Retina (tissue), 1 donor: ENCODE measurements around the gene CDK17.

Experiments used
- DNase-seq: peaks from one replicate; pipeline ENCODE4 v3.0.0-alpha.2; 2016

Gene CDK17

DNA sequence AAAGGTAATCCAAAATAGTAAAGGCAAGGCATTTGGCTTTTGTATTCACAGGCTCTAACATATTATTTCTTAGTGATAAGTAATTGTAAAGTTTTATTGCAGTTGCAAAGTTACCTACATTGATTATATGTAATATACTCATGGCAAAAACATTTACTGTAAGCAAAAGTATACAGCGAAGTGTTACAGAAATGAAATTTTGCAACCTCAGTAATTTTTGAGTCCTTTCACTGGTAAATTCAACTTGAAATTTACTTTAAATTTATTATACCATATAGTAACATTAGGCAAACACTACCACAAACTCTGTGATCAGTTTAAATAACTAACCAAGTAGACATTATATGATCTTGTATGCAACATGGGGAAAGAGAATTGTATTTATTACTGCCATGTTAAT is 89.0 kb downstream of the CDK17 start:
- no peak for DNase-seq

DNA sequence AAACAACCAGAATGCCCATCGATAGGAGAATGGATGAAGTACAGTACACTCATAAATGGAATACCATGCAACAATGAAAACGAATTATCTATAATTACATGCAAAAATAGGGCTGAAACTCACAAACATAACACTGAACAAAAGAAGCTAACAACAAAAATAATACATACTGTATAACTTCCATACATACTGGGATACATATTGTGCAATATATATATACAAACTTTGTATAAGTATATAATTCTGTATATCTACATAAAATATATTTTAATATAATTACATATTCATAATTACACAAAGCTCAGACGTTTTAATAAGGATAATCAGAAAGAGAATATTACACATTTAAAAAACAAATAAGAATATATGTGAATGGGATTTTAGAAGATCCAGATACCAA is 90.2 kb downstream of the CDK17 start:
- no peak for DNase-seq

DNA sequence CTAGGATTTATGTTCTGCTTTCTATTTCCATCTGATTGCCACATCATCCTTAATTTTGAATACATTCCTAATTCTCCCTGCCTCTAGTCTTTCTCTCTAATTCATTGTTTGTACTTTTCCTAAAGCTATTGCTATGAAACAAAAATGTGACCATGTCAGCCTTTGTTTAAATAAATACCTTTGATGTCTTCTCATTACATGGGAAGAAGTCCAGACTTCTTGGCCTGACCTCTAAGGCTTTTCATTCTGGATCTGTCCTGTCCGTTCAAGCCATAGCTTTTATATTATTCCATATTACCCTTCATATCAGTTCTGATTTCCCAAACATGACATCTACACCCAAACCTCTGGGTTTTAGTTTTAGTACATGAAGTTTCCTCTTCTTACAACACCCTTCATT is 91.4 kb downstream of the CDK17 start:
- no peak for DNase-seq

DNA sequence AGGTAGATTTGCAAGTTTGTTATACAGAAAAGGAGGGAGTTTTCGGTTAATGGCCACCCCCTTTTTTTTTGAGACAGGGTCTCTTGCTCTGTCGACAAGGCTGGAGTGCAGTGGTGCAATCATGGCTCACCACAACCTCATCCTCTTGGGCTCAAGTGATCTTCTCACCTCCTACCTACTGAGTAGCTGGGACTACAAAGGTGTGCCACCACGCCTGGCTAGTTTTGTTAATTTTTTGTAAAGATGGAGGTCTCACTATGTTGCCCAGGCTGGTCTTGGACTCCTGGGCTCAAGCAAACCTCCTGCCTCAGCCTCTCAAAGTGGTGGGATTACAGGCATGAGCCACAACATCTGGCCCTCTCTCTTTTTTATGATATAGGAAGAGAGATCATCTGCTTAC is 94.6 kb downstream of the CDK17 start:
- DNase-seq = no peak

DNA sequence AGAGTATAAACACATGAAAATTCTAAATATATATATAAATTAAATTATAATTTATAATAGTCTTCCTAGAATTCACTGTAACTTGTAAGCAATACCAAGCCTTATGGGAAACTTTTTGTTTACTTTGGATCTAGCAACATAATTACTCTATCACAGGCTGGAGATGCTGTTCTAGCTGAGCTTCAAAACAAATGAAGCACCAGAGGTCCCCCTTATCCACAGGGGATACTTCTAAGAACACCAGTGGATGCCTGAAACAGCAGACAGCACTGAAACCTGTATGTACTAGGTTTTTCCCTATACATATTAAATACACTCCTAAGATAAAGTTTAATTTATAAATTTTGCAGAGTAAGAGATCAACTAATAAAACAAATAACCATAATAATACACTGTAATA is 96.6 kb downstream of the CDK17 start:
- no peak for DNase-seq

DNA sequence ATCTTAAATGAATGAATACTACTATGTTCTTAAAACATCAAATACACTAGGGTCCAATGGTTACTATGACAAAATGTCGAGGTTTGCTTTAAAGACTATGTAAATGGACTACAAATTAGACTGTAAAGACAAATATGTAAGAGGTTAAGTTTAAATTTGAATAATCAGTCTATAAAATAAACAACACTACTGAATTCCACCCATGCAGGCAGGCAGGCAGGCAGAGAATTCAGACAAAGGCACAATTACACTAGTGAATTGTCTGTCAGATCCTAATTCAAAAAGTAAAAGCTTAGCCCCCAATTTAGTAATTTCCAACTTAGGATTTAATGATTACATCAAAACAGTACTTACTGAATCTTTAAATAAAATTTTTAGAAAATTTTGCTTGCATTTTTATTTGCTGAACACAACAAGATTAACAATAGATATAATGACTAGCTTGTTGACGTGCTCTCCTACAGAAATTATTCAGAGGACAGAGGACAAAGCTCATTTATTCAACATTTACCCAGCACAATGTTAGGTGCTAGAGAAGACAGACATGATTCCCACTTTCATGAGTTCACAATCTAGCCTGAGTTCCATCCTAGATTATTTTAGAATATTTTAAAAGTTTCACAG is 97.4 kb downstream of the CDK17 start:
- no peak for DNase-seq

DNA sequence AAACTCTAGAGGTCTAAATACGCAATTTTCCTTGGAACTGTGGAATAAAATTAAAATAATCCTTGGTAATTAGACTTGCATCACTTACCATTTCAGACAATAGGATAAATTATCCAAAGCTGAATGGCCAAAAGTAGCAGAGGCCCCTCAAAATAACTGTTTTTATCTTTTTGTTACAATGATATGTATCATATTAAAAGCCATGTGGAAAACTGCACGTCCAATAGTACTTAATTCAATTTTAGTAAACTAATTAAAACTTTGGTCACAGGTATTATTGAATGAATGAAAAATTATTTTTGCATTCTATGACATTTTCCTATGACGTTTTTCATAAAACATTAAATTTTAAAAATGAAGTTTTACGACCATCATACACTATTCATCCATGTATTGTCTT is 98.5 kb downstream of the CDK17 start:
- DNase-seq = no peak

DNA sequence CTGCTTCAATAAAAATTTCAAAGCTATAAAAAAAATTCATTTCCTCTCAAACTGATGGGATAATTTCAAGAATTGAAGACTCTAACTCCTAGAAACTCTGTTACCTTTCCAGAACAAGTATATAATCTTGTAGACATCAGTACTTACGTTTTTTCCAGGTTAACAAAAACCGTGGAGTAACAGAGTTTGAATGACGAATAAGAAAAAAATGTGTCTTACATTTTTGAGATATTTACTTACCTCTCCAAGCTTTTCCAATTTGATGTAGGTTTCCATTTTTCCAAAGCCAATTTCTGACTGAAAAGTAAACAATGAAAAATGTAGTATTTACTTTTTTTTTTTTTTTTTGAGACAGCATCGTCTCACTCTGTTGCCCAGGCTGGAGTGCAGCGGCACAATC is 100.2 kb downstream of the CDK17 start:
- no peak for DNase-seq

DNA sequence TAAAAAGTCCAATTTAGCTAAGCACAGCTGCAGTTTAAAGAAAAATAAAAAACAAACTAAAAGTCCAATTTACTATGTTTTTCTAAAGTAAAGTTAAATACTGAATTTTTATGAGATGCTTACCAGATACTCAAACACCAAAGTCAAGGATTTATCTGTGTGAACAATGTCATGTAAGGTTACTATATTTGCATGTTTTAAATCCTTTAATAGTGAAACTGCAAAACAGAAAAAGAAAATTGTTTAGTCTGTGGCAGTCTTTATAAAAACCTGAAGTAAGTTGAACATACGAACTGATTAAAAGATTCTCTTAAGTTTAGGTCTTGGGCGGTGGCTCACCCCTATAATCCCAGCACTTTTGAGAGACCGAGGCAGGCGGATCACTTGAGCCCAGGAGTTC is 102.7 kb downstream of the CDK17 start:
- no peak for DNase-seq

DNA sequence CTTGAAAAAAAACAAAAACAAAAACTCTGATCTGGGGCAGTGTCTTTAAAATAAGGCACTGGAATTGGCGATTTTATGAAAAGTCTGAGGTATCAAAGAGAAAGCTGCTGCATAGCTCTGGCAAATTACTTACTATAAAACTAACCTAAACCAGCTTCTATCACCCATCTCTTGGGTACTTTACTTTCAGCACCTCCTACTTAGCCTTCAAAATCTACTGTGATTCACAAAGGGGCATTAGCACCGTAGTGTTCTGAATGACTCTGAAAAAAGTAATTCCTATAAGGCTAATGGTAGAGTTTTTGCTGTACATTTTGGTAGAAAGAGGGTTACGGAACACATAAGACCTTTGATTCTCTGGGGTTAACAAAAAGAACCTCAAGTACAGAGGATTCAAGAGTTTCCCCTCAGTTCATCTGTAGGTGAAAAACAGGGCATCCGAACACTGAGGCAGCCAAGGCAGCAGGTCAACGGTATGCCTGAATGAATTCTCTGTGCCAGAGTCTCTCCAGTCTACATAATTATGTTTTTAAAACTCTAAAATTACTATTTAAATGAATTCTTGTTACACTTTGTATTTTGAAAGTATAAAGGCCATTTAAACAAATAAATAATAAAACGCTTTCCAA is 104.6 kb downstream of the CDK17 start:
- no peak for DNase-seq

DNA sequence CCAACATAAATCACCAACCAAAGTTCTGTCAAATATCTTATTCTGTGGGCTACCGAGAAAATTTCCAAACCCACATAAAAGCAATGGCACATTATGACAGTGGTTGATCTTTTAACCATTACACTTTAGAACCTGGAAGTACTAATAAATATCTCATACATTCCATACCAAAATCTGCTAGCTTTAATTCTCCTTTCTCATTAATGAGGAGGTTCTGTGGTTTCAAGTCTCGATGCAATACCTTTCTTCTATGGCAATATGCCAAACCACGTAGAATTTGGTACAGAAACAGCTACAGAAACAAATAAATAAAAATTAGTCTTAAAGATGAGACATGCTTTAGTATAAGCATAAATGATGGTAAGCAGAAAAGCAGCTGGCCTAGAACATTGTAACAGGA is 105.4 kb downstream of the CDK17 start:
- no peak for DNase-seq

DNA sequence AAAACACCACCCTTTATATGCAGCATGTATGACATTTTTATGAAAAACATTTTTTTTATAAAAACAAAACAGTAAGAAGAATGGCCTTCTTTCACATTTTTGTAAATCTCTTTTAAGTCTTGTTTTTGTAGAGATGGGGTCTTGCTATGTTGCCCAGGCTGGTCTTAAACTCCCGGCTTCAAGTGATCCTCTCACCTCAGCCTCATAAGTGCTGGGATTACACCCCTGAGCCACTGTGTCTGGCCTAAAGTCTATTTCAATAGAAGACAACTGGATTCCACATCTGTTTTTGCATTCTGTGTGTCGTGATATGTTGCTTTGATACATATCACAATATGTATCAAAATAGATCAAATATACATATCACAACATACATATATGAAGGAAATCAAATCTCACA is 107.1 kb downstream of the CDK17 start:
- no peak for DNase-seq

DNA sequence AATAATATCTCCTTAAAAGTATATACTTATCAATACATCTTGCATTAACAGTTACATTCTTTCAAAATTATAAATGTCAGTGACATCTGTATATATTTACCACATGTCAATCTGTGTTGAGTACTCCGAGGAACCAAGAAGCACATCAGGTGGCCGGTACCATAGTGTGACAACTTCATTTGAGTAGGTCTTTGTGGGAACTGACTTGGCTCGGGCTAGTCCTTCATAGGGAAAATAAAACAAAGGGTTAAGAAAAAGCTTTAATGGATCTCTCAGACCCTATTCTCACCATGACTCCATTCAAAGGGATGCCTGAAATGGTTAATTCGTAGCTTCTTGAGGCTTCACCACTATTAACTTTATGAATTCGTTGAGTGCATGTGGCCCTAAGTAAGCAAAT is 111.2 kb downstream of the CDK17 start:
- DNase-seq = no peak

DNA sequence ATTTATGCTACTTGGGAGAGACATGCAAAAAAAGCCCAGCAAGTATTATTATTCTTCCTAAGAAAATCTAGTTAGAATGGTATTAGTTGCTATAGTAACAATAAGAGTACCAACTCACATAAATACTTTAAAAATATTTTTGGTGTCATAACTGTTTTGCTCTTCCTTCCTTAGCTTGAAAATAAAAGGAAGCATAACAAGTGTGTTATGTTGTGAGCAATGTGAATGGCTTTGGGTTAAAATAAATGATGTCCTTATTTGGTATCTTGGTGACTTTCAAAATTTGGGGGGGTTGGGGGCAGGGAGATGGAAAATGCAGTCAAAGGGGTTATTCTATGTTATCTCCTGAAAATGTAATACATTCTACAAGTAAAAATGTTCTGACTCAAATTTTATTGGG is 115.1 kb downstream of the CDK17 start:
- DNase-seq = no peak

DNA sequence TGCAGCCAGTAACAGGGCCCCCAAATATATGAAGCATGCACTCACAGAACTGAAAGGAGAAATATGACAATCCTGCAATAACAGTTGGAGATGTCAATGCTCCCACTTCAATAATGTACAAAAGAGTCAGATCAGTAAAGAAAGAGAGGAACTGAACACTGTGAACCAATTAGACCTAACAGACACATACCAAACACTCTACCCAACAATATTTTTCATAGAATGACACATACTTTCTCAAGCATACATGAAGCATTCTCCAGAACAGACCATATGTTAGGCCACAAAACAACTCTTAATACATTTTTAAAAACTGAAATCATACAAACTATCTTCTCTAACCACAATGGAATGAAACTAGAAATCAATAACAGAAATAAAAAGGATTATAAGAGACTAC is 125.9 kb downstream of the CDK17 start:
- no peak for DNase-seq

DNA sequence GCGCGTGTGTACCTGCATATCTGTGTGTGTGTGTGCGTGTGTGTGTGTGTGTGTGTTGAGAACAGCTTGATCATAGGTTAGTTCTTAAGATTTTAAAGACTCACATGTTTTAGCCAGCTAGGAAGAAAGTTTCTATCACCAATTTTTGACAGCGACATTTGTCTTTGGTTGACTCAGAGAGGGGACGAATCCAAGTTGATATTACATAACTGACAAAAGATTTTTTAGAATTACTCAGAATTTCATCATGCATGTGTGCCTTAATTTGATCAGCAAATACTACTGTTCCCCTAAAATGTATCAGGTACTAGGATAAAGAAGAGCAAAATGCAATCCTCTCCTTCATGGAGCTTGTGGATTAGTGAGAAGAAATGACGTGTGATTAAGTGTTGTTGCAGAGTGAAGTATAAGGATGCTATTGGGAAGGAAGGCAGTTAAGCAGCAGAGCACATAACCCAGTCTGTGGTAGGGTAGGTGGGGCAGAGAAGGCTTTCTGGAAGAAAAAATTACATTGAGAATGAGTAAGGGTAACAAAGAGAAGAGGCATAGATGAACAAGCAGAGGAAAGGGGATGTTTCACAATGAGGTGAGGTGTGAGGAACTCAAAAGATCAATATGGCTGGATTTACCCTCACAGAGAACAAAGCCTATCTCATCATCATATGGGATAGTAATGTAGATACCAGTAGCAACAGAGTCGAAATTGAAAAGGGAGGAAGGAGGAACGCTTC is 128.6 kb downstream of the CDK17 start:
- no peak for DNase-seq

DNA sequence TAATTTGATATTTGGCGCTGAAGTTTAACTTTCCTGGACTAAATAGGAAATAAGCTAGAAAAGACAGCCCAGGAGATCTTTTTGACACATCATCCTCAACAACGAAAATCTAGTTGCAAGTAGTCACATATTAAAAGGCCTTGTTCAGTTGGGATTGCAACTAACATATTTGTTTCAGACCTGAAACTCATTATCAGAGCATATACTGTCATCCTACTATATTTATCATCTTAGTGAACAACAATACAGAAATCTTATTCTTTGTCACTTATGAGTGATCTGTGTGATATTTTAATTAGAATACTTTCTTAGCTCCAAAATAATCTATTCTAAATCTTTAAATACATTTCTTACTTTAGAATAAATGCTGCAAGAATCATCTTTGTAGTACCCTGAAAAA is 134.0 kb downstream of the CDK17 start:
- DNase-seq = no peak

DNA sequence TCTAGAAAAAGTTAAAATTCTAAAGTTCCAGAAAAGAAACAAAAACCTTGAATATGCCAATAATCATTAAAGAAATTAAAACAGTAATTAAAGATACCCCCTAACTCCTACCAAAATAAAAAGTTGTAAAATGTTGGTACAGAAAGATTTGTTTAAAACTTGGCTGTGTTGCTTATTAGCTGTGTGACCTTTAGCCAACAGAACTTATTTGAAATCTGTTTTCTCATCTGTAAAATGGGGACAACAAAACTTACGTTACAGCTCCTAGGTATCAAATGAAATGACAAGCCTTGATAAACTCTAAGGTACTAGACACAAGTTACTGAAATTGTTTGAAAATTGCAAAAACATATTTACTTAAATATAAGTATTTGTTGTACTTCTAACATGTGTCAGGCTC is 134.4 kb downstream of the CDK17 start:
- DNase-seq = no peak

DNA sequence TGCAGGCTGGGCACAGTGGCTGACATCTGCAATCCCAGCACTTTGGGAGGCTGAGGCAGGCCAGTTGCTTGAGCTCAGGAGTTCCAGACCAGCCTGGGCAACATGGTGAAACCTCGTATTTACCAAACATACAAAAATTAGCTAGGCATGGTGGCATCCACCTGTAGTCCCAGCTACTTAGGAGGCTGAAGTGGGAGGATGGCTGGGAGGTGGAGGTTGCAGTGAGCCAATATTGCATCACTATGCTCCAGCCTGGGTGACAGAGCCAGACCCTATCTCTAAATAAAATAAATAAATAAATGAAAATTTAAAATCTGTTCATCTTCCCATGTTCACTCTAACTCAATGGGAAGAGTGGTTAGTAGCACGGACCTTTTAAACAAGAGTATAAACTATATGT is 134.8 kb downstream of the CDK17 start:
- no peak for DNase-seq

DNA sequence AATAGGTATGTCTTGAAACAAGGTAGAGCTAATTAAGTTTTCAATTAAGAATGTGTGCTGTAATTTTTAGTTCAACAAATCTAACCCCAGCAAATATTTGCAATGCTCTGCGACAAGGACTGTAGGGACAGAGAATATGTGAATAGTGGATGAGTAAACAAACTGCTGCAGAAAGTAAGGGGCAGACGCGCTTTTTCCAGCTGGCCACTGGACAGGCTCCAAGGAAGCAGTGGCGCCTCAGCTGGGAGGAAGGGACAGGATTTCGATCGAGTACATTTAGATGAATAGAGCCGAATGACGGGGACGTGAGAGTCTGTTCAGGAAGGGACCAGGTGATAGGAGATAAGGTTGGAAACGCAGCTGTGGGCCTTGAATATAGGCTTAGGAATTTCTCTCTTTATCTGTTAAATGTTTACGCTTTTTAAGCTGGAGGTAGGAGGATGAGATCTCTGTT is 136.8 kb downstream of the CDK17 start:
- no peak for DNase-seq

DNA sequence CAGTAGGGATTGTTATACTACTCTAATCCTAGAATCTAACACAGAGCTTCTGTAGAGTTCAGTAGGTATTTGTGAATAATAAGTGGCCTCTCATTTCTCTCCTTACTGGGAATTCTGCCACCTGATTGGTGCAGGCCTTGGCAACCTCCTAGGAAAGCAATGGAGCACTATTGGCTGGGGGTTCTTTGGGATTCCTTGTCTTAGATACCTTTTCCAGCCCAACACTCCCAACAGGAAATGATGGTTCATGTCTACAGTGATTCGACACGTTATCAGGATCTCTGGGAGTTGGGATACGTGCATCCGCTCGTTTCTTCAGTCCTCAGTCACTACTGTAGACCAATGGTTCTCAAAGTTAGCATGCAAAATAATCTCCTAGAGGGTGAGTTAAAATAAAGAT is 138.7 kb downstream of the CDK17 start:
- no peak for DNase-seq

DNA sequence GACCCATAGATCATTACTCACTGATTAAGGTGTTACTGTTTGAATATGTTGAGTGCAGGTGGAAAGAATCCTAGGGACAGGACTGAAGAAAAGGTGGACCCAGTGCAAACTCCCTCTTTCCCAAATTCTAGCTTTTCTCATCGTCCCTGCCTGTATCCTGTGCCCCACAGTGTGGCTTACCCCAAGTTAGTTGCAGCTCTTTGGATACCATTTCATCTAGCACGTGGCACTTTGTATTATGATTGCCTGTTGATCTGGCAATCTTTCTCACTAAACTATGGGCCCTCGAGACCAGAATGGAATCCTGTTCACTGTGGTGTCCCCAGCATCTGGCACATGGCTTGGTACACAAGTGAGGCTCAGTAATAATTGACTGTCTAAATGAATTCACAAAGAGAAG is 139.6 kb downstream of the CDK17 start:
- no peak for DNase-seq

DNA sequence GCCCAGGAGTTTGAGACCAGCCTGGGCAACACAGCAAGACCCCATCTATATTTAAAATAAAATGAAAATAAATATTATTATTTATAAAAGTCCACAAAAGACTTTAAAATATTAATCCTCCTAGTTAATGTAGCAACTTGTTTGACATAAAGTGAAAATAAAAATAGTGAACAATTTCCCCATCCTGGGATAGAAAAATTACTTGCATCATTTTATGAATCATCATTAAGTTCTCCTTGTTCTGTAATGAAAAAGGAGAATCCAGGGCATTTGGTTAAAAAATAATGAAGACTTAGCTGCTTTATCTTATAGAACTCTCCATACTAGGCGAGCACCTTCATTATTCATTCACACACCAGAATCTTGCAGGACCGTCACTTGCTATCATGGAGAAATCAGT is 140.0 kb downstream of the CDK17 start:
- no peak for DNase-seq

DNA sequence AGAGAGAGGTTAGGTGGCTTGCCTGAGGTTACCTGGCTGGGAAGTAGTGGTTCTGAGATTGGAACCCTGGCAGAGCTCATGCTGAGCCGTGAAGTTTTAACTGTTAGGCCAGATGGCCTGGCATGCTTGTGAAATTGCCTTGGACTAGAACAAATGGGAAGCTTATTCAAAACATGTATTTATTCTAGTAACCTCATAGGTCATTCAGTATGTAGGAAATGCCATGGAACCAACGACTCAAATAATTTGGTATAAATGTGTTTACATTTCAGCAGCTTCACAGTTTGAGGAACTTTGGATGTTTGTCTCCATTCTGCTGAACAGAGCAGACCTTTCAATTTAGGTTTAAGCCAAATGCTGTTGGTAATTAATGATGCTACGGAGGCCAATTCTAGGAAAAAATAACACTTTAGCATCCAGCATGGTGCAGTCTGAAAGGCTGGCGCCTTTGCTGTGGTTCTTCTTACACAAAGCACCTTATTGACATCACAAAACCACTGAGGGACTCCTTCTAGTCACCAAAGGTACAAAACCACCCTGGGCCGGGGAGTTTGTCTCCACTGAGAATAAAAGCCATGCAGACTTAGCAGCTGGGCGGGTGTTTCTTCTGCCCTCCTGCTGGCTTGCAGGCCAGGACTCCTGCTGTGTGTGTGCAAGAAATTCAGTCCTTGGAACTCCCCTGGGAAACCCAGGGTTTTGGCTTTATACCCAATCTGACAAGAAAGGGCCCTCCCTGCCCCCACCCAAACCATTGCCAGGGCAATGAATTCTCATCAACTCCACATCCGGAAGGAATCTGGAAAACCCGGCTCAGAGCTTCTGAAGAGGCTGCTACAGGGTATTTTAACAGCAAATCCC is 141.9 kb downstream of the CDK17 start:
- DNase-seq = no peak
